HEK293T (cell line): Measurements from ENCODE around the gene CLMP.

Experiments used
- BHLHE40 ChIP-seq: fragments of 450-650 bp; IDR thresholded peaks from 2 replicates; pipeline ENCODE4 v1.6.1; 2016; ENCODE audit warnings: mild to moderate bottlenecking, moderate library complexity, borderline replicate concordance
- CTBP1 ChIP-seq: fragments of 450-650 bp; IDR thresholded peaks from 2 replicates; pipeline ENCODE4 v1.6.1; 2016; ENCODE audit warnings: borderline replicate concordance
- ELF4 ChIP-seq: fragments of 450-650 bp; IDR thresholded peaks from 2 replicates; pipeline ENCODE4 v1.6.1; 2017; ENCODE audit warnings: antibody characterized with exemption
- FOXA1 ChIP-seq: fragments of 450-650 bp; IDR thresholded peaks from 2 replicates; pipeline ENCODE4 v1.6.1; 2016; ENCODE audit warnings: mild to moderate bottlenecking
- HDGF ChIP-seq: fragments of 450-650 bp; IDR thresholded peaks from 2 replicates; pipeline ENCODE4 v1.6.1; 2017; ENCODE audit warnings: antibody characterized with exemption, borderline replicate concordance
- LEF1 ChIP-seq: fragments of 450-650 bp; IDR thresholded peaks from 2 replicates; pipeline ENCODE4 v1.6.1; 2017; ENCODE audit warnings: mild to moderate bottlenecking, borderline replicate concordance
- SP1 ChIP-seq: fragments of 450-650 bp; IDR thresholded peaks from 2 replicates; pipeline ENCODE4 v1.6.1; 2017
- SUZ12 ChIP-seq: fragments of 450-650 bp; IDR thresholded peaks from 2 replicates; pipeline ENCODE4 v1.6.1; 2016; ENCODE audit warnings: mild to moderate bottlenecking
- TARDBP ChIP-seq: fragments of 450-650 bp; IDR thresholded peaks from 2 replicates; pipeline ENCODE4 v1.6.1; 2016

GRCh38 chr11:123035831-123036230 lies 159.2 kb downstream of the CLMP start:
- TF ChIP-seq TARDBP: no peak
- no peak for TF ChIP-seq BHLHE40
- TF ChIP-seq SUZ12: no peak
- no peak for TF ChIP-seq CTBP1
- no peak for TF ChIP-seq HDGF
- no peak for TF ChIP-seq ELF4
- no peak for TF ChIP-seq LEF1
- no peak for TF ChIP-seq FOXA1
- no peak for TF ChIP-seq SP1
